NCI-H2227 treated with DMSO at 0.1 percent for 48 hours (cell line): Measurements from ENCODE around the gene TM6SF1.
"Not testable (repeated sequence)": the region's sequence is repeated elsewhere in the genome, so short reads cannot be mapped to it uniquely, and the experiment has no call there.

Experiments
- DNase-seq: peaks from one replicate; lab custom pipeline; 2025; lab: John Stamatoyannopoulos, UW

The TM6SF1 gene

GRCh38 chr15:83088876-83089275 is 18.6 kb upstream of the TM6SF1 start:
- no peak for DNase-seq

- no peak for DNase-seq
Observed at GRCh38 chr15:83090465-83090864, 17.0 kb upstream of the TM6SF1 start.

- DNase-seq: not testable (repeated sequence)
Observed at GRCh38 chr15:83091965-83092308, 15.5 kb upstream of the TM6SF1 start.

- no peak for DNase-seq
Observed at GRCh38 chr15:83092309-83092976, 15.0 kb upstream of the TM6SF1 start.

GRCh38 chr15:83094583-83094982 is 12.9 kb upstream of the TM6SF1 start:
- no peak for DNase-seq

- DNase-seq: no peak
Observed at GRCh38 chr15:83098079-83098478, 9.4 kb upstream of the TM6SF1 start.

- DNase-seq: no peak
Observed at GRCh38 chr15:83099290-83099689, 8.2 kb upstream of the TM6SF1 start.

- DNase-seq: no peak
Observed at GRCh38 chr15:83100097-83100646, 7.3 kb upstream of the TM6SF1 start.

GRCh38 chr15:83102346-83102745 is 5.1 kb upstream of the TM6SF1 start:
- DNase-seq: no peak

GRCh38 chr15:83104141-83104540 is 3.3 kb upstream of the TM6SF1 start:
- DNase-seq: no peak

GRCh38 chr15:83105440-83105839 is 2.0 kb upstream of the TM6SF1 start:
- no peak for DNase-seq

- DNase-seq: no peak
Observed at GRCh38 chr15:83107841-83108181, 366 bp downstream of the TM6SF1 start.

GRCh38 chr15:83108266-83109219 is 1.1 kb downstream of the TM6SF1 start:
- DNase-seq: no peak

GRCh38 chr15:83109532-83109931 is 2.1 kb downstream of the TM6SF1 start:
- no peak for DNase-seq

- DNase-seq: no peak
Observed at GRCh38 chr15:83110381-83110780, 2.9 kb downstream of the TM6SF1 start.

GRCh38 chr15:83111149-83111548 is 3.7 kb downstream of the TM6SF1 start:
- DNase-seq: no peak

GRCh38 chr15:83112233-83112955 is 4.9 kb downstream of the TM6SF1 start:
- DNase-seq: no peak

GRCh38 chr15:83112956-83113299 is 5.5 kb downstream of the TM6SF1 start:
- no peak for DNase-seq

GRCh38 chr15:83113881-83114674 is 6.6 kb downstream of the TM6SF1 start:
- no peak for DNase-seq

GRCh38 chr15:83114856-83115255 is 7.4 kb downstream of the TM6SF1 start:
- no peak for DNase-seq

- DNase-seq: no peak
Observed at GRCh38 chr15:83115410-83115809, 8.0 kb downstream of the TM6SF1 start.
